HCT116 (cell line): ENCODE measurements around the gene RND1. TPM values are rescaled to one million over a fixed set of nuclear protein-coding genes. Genes with fewer than 3 reads are reported as not detected.

ENCODE experiments used
- ATAC-seq: fragments of 200-7000 bp; cut with Tn5 transposase; 2 replicates; pipeline ENCODE4 v1.9.1; 2020; ENCODE audit warnings: mild to moderate bottlenecking, moderate library complexity
- BruUV-seq: library from RNA; stranded (reverse); fragments of 400-500 nt; replicated peaks from 2 replicates; lab custom pipeline; 2021; lab: Mats Ljungman, UMichigan
- CTCF ChIA-PET: fragments of 300-600 bp; sonication (Branson Sonifier 250); formaldehyde crosslinking; loops from one replicate; lab custom pipeline; 2021; ENCODE audit warnings: antibody characterized with exemption; lab: Charles Lee
- POLR2A ChIA-PET: fragments of 300-600, 350-600 bp; sonication (Branson Sonifier 250); formaldehyde crosslinking; loops from one replicate; lab custom pipeline; 2021; ENCODE audit warnings: antibody characterized with exemption; lab: Charles Lee
- RAD21 ChIA-PET, 2 experiments: fragments of 300-600 bp; sonication (Branson Sonifier 250); formaldehyde crosslinking; loops; one replicate each; lab custom pipeline; 2023; ENCODE audit warnings: low total read pairs in 2 of 2; ENCODE audit not compliant: uncharacterized antibody in 2 of 2, unreplicated experiment in 2 of 2, low non-redundant PET in 1 of 2; lab: Charles Lee
- DNase-seq: peaks from one replicate; pipeline ENCODE4 v3.0.0-alpha.2; 2010; ENCODE audit warnings: low read depth, low spot score
- H2AFZ ChIP-seq: fragments of 200-600 bp; shearing (Covaris generic), sonication (generic); 2 replicates; pipeline ENCODE4 v1.6.1; 2017; ENCODE audit warnings: low read depth, mixed run types, mixed read lengths, antibody characterized with exemption, low read length; ENCODE audit not compliant: poor library complexity, severe bottlenecking
- H3K27ac ChIP-seq: 2 replicates; pipeline ENCODE4 v1.5.1; 2012; ENCODE audit warnings: low read depth, low read length
- H3K27me3 ChIP-seq: fragments of 200-600 bp; sonication (generic); 2 replicates; pipeline ENCODE4 v1.6.1; 2016; ENCODE audit warnings: mixed run types, low read length, mixed read lengths; ENCODE audit not compliant: insufficient read depth
- H3K36me3 ChIP-seq, 2 experiments: fragments of 200-500 bp in 1 of 2; fragments of 200-600 bp in 1 of 2; sonication (Bioruptor generic) in 1 of 2; sonication (generic) in 1 of 2; 2 replicates each; pipeline versions ENCODE4 v1.5.1 to v1.6.1; 2014 to 2016; ENCODE audit warnings: low read length in 2 of 2, inconsistent platforms in 1 of 2, mixed read lengths in 1 of 2, mixed run types in 1 of 2; ENCODE audit not compliant: insufficient read depth in 2 of 2, control insufficient read depth in 1 of 2
- H3K4me1 ChIP-seq, 2 experiments: fragments of 200-600 bp in 1 of 2; sonication (generic) in 1 of 2; 2 replicates each; pipeline versions ENCODE4 v1.5.1 to v1.6.1; 2012 to 2017; ENCODE audit warnings: low read length in 2 of 2, inconsistent platforms in 1 of 2, mild to moderate bottlenecking in 1 of 2, mixed read lengths in 1 of 2, mixed run types in 1 of 2, moderate library complexity in 1 of 2; ENCODE audit not compliant: insufficient read depth in 2 of 2, control insufficient read depth in 1 of 2
- H3K4me2 ChIP-seq: fragments of 200-600 bp; sonication (generic); 2 replicates; pipeline ENCODE4 v1.6.1; 2017; ENCODE audit warnings: mixed run types, low read length, mixed read lengths
- H3K4me3 ChIP-seq, 2 experiments: fragments of 200-600 bp in 1 of 2; sonication (generic) in 1 of 2; replicated peaks in 1 of 2; 2 replicates each; pipeline ENCODE4 v1.5.1; 2011 to 2016; ENCODE audit warnings: low read length in 2 of 2, control low read depth in 1 of 2, low read depth in 1 of 2, mild to moderate bottlenecking in 1 of 2, mixed read lengths in 1 of 2, mixed run types in 1 of 2
- H3K79me2 ChIP-seq: fragments of 200-600 bp; sonication (generic); 2 replicates; pipeline ENCODE4 v1.6.1; 2017; ENCODE audit warnings: mild to moderate bottlenecking, mixed run types, low read length, moderate library complexity, mixed read lengths; ENCODE audit not compliant: insufficient read depth
- H3K9ac ChIP-seq: fragments of 200-600 bp; sonication (generic); 2 replicates; pipeline ENCODE4 v1.6.1; 2016; ENCODE audit warnings: low read length, mixed read lengths
- H3K9me2 ChIP-seq: fragments of 200-600 bp; sonication (generic), shearing (Covaris generic); 2 replicates; pipeline ENCODE4 v1.6.1; 2017; ENCODE audit warnings: mixed run types, mild to moderate bottlenecking, moderate library complexity; ENCODE audit not compliant: insufficient read depth
- H3K9me3 ChIP-seq, 2 experiments: fragments of 200-500 bp in 1 of 2; fragments of 200-600 bp in 1 of 2; sonication (Bioruptor generic) in 1 of 2; sonication (generic) in 1 of 2; 2 replicates each; pipeline ENCODE4 v1.6.1; 2014 to 2017; ENCODE audit warnings: low read length in 2 of 2, mixed read lengths in 2 of 2, inconsistent platforms in 1 of 2, low read depth in 1 of 2, mild to moderate bottlenecking in 1 of 2, mixed run types in 1 of 2, moderate library complexity in 1 of 2; ENCODE audit not compliant: control insufficient read depth in 1 of 2, insufficient read depth in 1 of 2
- H4K20me1 ChIP-seq: fragments of 200-600 bp; sonication (generic), shearing (Covaris generic); 2 replicates; pipeline ENCODE4 v1.6.1; 2017; ENCODE audit warnings: mixed run types, mild to moderate bottlenecking, moderate library complexity; ENCODE audit not compliant: insufficient read depth
- CBX3 ChIP-seq: IDR thresholded peaks from 2 replicates; pipeline ENCODE4 v1.6.1; 2012; ENCODE audit warnings: low read depth
- CEBPB ChIP-seq: IDR thresholded peaks from 2 replicates; pipeline ENCODE4 v1.6.1; 2012; ENCODE audit warnings: low read depth
- EGR1 ChIP-seq: IDR thresholded peaks from 2 replicates; pipeline ENCODE4 v1.6.1; 2012; ENCODE audit warnings: low read depth
- EZH2phosphoT487 ChIP-seq: fragments of 200-600 bp; IDR thresholded peaks from 2 replicates; pipeline ENCODE4 v1.6.1; 2018; ENCODE audit warnings: antibody characterized with exemption, borderline replicate concordance
- JUND ChIP-seq: IDR thresholded peaks from 2 replicates; pipeline ENCODE4 v1.6.1; 2012
- POLR2AphosphoS5 ChIP-seq: IDR thresholded peaks from 2 replicates; pipeline ENCODE4 v1.6.1; 2011; ENCODE audit warnings: mild to moderate bottlenecking, low read depth, low read length, moderate library complexity
- RAD21 ChIP-seq: IDR thresholded peaks from 2 replicates; pipeline ENCODE4 v1.6.1; 2012; ENCODE audit warnings: low read depth, mild to moderate bottlenecking
- SIN3A ChIP-seq: IDR thresholded peaks from 2 replicates; pipeline ENCODE4 v1.6.1; 2012; ENCODE audit warnings: low read depth
- SP1 ChIP-seq: IDR thresholded peaks from 2 replicates; pipeline ENCODE4 v1.6.1; 2012; ENCODE audit warnings: low read depth
- SRF ChIP-seq: IDR thresholded peaks from 2 replicates; pipeline ENCODE4 v1.6.1; 2012; ENCODE audit warnings: low read depth
- TCF7L2 ChIP-seq: IDR thresholded peaks from 2 replicates; pipeline ENCODE4 v1.7.0; 2011; ENCODE audit warnings: borderline replicate concordance, inconsistent platforms; ENCODE audit not compliant: insufficient read depth, insufficient read length; ENCODE audit errors: extremely low read depth
- YY1 ChIP-seq: IDR thresholded peaks from 2 replicates; pipeline ENCODE4 v1.6.1; 2011; ENCODE audit warnings: low read length, low read depth, moderate library complexity, mild to moderate bottlenecking; ENCODE audit not compliant: insufficient replicate concordance; ENCODE audit errors: extremely low read depth
- intact Hi-C: fragments of 100-400 bp; cut with micrococcal nuclease; formaldehyde crosslinking; loops from 2 replicates; pipeline ENCODE4 v1.10.0; 2022
- total RNA-seq: library from RNA; stranded (reverse); gene quantifications from one replicate; pipeline ENCODE4 v1.2.1, GENCODE V29; 2021; ENCODE audit not compliant: unreplicated experiment
- TF ChIP-seq, protein P1 (sequence below), 3 experiments: fragments of 200-600 bp in 1 of 3; sonication (generic) in 1 of 3; IDR thresholded peaks in 2 of 3; conservative IDR thresholded peaks in 1 of 3; 2 replicates each; pipeline ENCODE4 v1.5.1; 2012 to 2017; ENCODE audit warnings: low read depth in 2 of 3, low read length in 2 of 3, antibody characterized with exemption in 1 of 3, borderline replicate concordance in 1 of 3, control low read depth in 1 of 3, mild to moderate bottlenecking in 1 of 3, mixed read lengths in 1 of 3, mixed run types in 1 of 3, moderate library complexity in 1 of 3; ENCODE audit not compliant: insufficient read depth in 1 of 3
- TF ChIP-seq, protein P2 (sequence below): IDR thresholded peaks from 2 replicates; pipeline ENCODE4 v1.6.1; 2011; ENCODE audit warnings: mild to moderate bottlenecking, low read length, moderate library complexity; ENCODE audit not compliant: insufficient replicate concordance; ENCODE audit errors: extremely low read depth
- TF ChIP-seq, protein P3 (sequence below): IDR thresholded peaks from 2 replicates; pipeline ENCODE4 v1.6.1; 2012; ENCODE audit warnings: low read depth
- TF ChIP-seq, protein P4 (sequence below): IDR thresholded peaks from 2 replicates; pipeline ENCODE4 v1.6.1; 2012
- TF ChIP-seq, protein P5 (sequence below): IDR thresholded peaks from 2 replicates; pipeline ENCODE4 v1.6.1; 2012

Gene RND1
- total RNA-seq, 1 experiment from 2014 or later: 2.0 TPM

DNA sequence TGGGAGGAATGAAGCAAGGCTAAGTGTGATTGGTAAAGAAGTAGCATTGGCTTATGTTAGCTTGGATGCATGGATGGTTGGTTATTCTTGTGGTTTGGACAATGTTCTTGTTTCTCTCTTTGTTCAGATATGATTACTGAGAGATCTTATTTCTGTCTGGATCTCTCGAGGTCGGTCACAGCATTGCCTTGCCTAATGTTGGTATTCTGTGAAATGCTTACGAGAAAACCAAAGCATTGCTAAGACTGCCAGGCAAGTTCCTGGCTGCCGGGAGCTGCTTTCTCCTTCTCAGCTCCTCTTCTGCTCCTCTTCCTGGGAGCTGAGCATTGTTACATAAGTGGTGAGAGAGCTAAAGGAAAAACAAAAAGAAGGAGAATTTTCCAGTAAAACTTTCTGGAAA, 7.4 kb upstream of the RND1 start:
- Histone ChIP-seq H3K27ac (no peak overlapping the region), H3K9me2 (no peaks in the 10 kb centered on the region), H3K9ac (no peak overlapping the region), H3K4me3 (no peak overlapping the region), H3K4me2 (no peak overlapping the region), H3K4me1 (no peaks in the 10 kb centered on the region), H3K27me3 (no peaks in the 10 kb centered on the region), H2AFZ (no peak overlapping the region), H3K9me3 (no peaks in the 10 kb centered on the region), H4K20me1 (no peaks in the 10 kb centered on the region), H3K36me3 (no peaks in the 10 kb centered on the region)
- intact Hi-C loops: no loop called here
- RAD21 ChIA-PET: no interaction called here
- no TSS peak for BruUV-seq
- CTCF ChIA-PET: interaction anchor here (1.3 to 1.5 kb wide), 2 partner anchors 18 to 20 kb away, joined by 3 to 5 read pairs; no protein-coding TSS in a partner anchor
- POLR2A ChIA-PET: interaction anchor here (1.2 kb wide), 1 partner anchor 20 kb away, joined by 3 read pairs; no protein-coding TSS in a partner anchor
- no peak for ATAC-seq
- TF ChIP-seq RAD21 (no peak), SRF (no peak), EGR1 (no peak), JUND (no peak), TCF7L2 (no peak), EZH2phosphoT487 (no peak), POLR2AphosphoS5 (no peak), CBX3 (no peak), YY1 (no peak), SIN3A (no peak), SP1 (no peak), CEBPB (no peak)
- TF ChIP-seq, protein P1, sequence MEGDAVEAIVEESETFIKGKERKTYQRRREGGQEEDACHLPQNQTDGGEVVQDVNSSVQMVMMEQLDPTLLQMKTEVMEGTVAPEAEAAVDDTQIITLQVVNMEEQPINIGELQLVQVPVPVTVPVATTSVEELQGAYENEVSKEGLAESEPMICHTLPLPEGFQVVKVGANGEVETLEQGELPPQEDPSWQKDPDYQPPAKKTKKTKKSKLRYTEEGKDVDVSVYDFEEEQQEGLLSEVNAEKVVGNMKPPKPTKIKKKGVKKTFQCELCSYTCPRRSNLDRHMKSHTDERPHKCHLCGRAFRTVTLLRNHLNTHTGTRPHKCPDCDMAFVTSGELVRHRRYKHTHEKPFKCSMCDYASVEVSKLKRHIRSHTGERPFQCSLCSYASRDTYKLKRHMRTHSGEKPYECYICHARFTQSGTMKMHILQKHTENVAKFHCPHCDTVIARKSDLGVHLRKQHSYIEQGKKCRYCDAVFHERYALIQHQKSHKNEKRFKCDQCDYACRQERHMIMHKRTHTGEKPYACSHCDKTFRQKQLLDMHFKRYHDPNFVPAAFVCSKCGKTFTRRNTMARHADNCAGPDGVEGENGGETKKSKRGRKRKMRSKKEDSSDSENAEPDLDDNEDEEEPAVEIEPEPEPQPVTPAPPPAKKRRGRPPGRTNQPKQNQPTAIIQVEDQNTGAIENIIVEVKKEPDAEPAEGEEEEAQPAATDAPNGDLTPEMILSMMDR (IDR thresholded peaks at IDR 0.05 in 2 of 3, conservative IDR thresholded peaks at IDR 0.05 in 1 of 3; ENCODE audit: borderline replicate concordance in 1 of 3, insufficient read depth in 1 of 3, low read depth in 2 of 3, low read length in 2 of 3): no peak
- TF ChIP-seq, protein P2, sequence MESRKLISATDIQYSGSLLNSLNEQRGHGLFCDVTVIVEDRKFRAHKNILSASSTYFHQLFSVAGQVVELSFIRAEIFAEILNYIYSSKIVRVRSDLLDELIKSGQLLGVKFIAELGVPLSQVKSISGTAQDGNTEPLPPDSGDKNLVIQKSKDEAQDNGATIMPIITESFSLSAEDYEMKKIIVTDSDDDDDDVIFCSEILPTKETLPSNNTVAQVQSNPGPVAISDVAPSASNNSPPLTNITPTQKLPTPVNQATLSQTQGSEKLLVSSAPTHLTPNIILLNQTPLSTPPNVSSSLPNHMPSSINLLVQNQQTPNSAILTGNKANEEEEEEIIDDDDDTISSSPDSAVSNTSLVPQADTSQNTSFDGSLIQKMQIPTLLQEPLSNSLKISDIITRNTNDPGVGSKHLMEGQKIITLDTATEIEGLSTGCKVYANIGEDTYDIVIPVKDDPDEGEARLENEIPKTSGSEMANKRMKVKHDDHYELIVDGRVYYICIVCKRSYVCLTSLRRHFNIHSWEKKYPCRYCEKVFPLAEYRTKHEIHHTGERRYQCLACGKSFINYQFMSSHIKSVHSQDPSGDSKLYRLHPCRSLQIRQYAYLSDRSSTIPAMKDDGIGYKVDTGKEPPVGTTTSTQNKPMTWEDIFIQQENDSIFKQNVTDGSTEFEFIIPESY: no peak
- TF ChIP-seq, protein P3, sequence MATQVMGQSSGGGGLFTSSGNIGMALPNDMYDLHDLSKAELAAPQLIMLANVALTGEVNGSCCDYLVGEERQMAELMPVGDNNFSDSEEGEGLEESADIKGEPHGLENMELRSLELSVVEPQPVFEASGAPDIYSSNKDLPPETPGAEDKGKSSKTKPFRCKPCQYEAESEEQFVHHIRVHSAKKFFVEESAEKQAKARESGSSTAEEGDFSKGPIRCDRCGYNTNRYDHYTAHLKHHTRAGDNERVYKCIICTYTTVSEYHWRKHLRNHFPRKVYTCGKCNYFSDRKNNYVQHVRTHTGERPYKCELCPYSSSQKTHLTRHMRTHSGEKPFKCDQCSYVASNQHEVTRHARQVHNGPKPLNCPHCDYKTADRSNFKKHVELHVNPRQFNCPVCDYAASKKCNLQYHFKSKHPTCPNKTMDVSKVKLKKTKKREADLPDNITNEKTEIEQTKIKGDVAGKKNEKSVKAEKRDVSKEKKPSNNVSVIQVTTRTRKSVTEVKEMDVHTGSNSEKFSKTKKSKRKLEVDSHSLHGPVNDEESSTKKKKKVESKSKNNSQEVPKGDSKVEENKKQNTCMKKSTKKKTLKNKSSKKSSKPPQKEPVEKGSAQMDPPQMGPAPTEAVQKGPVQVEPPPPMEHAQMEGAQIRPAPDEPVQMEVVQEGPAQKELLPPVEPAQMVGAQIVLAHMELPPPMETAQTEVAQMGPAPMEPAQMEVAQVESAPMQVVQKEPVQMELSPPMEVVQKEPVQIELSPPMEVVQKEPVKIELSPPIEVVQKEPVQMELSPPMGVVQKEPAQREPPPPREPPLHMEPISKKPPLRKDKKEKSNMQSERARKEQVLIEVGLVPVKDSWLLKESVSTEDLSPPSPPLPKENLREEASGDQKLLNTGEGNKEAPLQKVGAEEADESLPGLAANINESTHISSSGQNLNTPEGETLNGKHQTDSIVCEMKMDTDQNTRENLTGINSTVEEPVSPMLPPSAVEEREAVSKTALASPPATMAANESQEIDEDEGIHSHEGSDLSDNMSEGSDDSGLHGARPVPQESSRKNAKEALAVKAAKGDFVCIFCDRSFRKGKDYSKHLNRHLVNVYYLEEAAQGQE: no peak
- TF ChIP-seq, protein P4, sequence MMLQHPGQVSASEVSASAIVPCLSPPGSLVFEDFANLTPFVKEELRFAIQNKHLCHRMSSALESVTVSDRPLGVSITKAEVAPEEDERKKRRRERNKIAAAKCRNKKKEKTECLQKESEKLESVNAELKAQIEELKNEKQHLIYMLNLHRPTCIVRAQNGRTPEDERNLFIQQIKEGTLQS: no peak
- TF ChIP-seq, protein P5, sequence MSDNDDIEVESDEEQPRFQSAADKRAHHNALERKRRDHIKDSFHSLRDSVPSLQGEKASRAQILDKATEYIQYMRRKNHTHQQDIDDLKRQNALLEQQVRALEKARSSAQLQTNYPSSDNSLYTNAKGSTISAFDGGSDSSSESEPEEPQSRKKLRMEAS: no peak
- TF ChIP-seq, all 23 proteins: peak for 0
- no peaks in the 10 kb centered on the region for H3K79me2 ChIP-seq
- no peak for DNase-seq
